ENCODE measurements around the gene NMNAT2.

Gene NMNAT2

DNA sequence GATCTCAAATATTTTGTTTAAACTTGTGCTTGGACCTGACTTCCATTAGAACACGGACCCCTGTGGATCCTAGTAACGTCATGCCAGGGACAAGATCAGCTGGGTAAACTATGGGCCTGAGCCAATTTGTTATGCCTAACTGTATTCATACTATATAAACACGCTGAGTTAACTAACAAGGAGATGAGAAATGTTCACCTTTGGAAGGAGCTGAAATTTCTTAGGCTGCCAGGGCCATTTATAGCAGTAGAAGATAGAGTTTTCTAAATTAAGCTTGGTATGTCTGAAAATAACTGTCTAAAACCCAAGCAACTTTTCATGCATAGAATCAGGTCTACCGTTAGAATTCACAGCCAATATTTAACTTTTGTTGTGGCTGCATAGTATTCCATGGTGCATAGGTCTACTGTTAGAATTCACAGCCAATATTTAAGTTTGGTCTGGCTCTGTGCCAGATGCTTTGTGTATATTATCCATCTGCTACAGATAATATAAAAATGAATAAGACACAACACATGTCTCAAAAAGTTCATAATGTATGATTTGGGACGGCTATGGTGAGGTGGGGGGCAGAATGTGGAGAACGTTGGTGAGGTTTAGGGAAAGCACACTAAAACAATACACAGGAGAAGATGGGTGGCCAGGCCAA lies 61.5 kb downstream of the NMNAT2 start:
- TF ChIP-seq POLR2AphosphoS5 (IDR thresholded peaks at IDR 0.05; ENCODE audit: low read depth, low read length), result no peak
- TF ChIP-seq FOXP2 (optimal IDR thresholded peaks at IDR 0.05; ENCODE audit: borderline replicate concordance, extremely low read depth, extremely low read length, insufficient read depth), result no peak
- TF ChIP-seq TAF1 (IDR thresholded peaks at IDR 0.05; ENCODE audit: borderline replicate concordance, insufficient read depth, low read length), result no peak
- TF ChIP-seq, protein P1, sequence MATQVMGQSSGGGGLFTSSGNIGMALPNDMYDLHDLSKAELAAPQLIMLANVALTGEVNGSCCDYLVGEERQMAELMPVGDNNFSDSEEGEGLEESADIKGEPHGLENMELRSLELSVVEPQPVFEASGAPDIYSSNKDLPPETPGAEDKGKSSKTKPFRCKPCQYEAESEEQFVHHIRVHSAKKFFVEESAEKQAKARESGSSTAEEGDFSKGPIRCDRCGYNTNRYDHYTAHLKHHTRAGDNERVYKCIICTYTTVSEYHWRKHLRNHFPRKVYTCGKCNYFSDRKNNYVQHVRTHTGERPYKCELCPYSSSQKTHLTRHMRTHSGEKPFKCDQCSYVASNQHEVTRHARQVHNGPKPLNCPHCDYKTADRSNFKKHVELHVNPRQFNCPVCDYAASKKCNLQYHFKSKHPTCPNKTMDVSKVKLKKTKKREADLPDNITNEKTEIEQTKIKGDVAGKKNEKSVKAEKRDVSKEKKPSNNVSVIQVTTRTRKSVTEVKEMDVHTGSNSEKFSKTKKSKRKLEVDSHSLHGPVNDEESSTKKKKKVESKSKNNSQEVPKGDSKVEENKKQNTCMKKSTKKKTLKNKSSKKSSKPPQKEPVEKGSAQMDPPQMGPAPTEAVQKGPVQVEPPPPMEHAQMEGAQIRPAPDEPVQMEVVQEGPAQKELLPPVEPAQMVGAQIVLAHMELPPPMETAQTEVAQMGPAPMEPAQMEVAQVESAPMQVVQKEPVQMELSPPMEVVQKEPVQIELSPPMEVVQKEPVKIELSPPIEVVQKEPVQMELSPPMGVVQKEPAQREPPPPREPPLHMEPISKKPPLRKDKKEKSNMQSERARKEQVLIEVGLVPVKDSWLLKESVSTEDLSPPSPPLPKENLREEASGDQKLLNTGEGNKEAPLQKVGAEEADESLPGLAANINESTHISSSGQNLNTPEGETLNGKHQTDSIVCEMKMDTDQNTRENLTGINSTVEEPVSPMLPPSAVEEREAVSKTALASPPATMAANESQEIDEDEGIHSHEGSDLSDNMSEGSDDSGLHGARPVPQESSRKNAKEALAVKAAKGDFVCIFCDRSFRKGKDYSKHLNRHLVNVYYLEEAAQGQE (IDR thresholded peaks at IDR 0.05; ENCODE audit: insufficient read depth in 1 of 2, low read depth in 2 of 2, low read length in 2 of 2), result no peak
- no peak for TF ChIP-seq SIN3A (IDR thresholded peaks at IDR 0.05; ENCODE audit: borderline replicate concordance, insufficient read depth, low read length)

DNA sequence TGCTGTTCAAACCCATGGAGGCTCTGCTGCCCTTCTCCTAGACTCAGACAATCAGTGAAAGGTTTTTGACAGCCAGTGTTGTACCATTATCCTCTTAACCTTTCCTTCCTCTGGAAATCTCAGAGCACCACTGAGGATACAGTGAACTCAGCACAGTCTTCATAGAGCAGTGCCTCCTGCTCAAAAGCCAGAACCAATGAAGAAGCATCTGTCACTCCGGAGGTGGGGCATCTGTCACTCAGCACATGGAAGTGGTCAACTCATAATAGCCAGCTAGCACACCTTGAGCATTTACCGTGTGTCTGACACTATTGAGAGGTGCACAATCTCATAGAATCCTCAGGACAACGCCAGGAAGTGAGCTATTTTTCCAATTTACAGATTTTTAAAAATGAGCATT lies 62.4 kb downstream of the NMNAT2 start:
- TF ChIP-seq SIN3A (IDR thresholded peaks at IDR 0.05; ENCODE audit: borderline replicate concordance, insufficient read depth, low read length) (no peak), TAF1 (IDR thresholded peaks at IDR 0.05; ENCODE audit: borderline replicate concordance, insufficient read depth, low read length) (no peak), POLR2AphosphoS5 (IDR thresholded peaks at IDR 0.05; ENCODE audit: low read depth, low read length) (no peak), FOXP2 (optimal IDR thresholded peaks at IDR 0.05; ENCODE audit: borderline replicate concordance, extremely low read depth, extremely low read length, insufficient read depth) (no peak)
- TF ChIP-seq, protein P1 (IDR thresholded peaks at IDR 0.05; ENCODE audit: insufficient read depth in 1 of 2, low read depth in 2 of 2, low read length in 2 of 2), result no peak

DNA sequence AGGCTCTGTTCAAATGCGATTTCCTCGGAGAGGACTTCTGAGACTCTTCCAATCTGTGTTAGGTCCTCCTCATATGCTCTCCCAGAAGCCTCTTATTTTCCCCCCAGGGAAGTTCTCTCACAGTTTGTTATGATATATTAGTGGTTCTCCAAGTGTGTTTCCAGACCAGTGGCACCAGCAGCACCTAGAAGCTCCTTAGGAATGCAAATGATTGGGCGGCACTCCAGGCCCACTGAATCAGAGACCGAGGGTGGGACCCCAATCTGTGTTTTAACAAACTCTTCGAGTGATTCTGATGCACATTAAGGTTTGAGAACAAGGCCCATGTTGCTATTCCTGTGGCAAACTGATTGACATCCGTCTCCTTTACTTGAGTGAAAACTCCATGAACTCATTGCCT lies 63.0 kb downstream of the NMNAT2 start:
- TF ChIP-seq TAF1 (IDR thresholded peaks at IDR 0.05; ENCODE audit: borderline replicate concordance, insufficient read depth, low read length), result no peak
- TF ChIP-seq, protein P1 (IDR thresholded peaks at IDR 0.05; ENCODE audit: insufficient read depth in 1 of 2, low read depth in 2 of 2, low read length in 2 of 2), result no peak
- no peak for TF ChIP-seq SIN3A (IDR thresholded peaks at IDR 0.05; ENCODE audit: borderline replicate concordance, insufficient read depth, low read length)
- TF ChIP-seq POLR2AphosphoS5 (IDR thresholded peaks at IDR 0.05; ENCODE audit: low read depth, low read length), result no peak
- no peak for TF ChIP-seq FOXP2 (optimal IDR thresholded peaks at IDR 0.05; ENCODE audit: borderline replicate concordance, extremely low read depth, extremely low read length, insufficient read depth)

DNA sequence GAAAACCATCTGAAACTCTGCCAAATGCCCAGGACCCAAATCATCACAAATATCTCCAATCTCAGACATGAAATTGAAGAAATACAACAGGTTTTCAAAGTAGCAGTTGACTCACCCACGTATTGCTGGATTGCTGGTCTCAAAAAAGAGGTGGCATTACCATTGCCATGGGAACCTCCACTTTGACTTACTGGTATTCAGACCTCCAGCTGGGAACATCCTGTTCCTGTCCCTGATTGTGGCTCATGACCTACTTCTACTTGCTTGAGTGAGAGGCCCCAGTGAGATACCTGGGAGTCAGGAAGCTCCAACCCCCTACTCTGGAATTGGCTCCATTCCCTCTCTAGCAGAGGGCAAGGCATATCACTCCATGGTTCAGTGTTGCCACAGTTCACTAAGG lies 64.6 kb downstream of the NMNAT2 start:
- TF ChIP-seq SIN3A (IDR thresholded peaks at IDR 0.05; ENCODE audit: borderline replicate concordance, insufficient read depth, low read length) (no peak), FOXP2 (optimal IDR thresholded peaks at IDR 0.05; ENCODE audit: borderline replicate concordance, extremely low read depth, extremely low read length, insufficient read depth) (no peak), TAF1 (IDR thresholded peaks at IDR 0.05; ENCODE audit: borderline replicate concordance, insufficient read depth, low read length) (no peak), POLR2AphosphoS5 (IDR thresholded peaks at IDR 0.05; ENCODE audit: low read depth, low read length) (no peak)
- TF ChIP-seq, protein P1 (IDR thresholded peaks at IDR 0.05; ENCODE audit: insufficient read depth in 1 of 2, low read depth in 2 of 2, low read length in 2 of 2), result no peak

Data from PFSK-1 (cell line).